Subcutaneous abdominal adipose tissue (tissue), 5 donors: Measurements from ENCODE around the gene IER5L.
A peak's percentile ranks its signal among the peaks of the same experiment; 100 is the strongest.

Source experiments
- H3K27ac ChIP-seq: one replicate; pipeline ENCODE4 v1.7.0; 2013; ENCODE audit warnings: low read depth, mild to moderate bottlenecking, inconsistent platforms, low read length, moderate library complexity
- H3K27me3 ChIP-seq, 5 donors: one replicate each; pipeline ENCODE4 v1.7.0; 2013; ENCODE audit warnings: low read length in 5 of 5, inconsistent platforms in 1 of 5; ENCODE audit not compliant: control insufficient read depth in 5 of 5, insufficient read depth in 4 of 5
- H3K36me3 ChIP-seq, 5 donors: one replicate each; pipeline ENCODE4 v1.7.0; 2013; ENCODE audit warnings: low read length in 5 of 5; ENCODE audit not compliant: control insufficient read depth in 5 of 5, insufficient read depth in 5 of 5
- H3K4me1 ChIP-seq, 5 donors: one replicate each; pipeline ENCODE4 v1.7.0; 2013; ENCODE audit warnings: low read length in 5 of 5, mild to moderate bottlenecking in 3 of 5, moderate library complexity in 1 of 5; ENCODE audit not compliant: control insufficient read depth in 5 of 5, insufficient read depth in 5 of 5
- H3K4me3 ChIP-seq, 5 donors: one replicate each; pipeline ENCODE4 v1.7.0; 2013; ENCODE audit warnings: low read length in 5 of 5, low read depth in 1 of 5
- H3K9ac ChIP-seq, 5 donors: one replicate each; pipeline ENCODE4 v1.7.0; 2013; ENCODE audit warnings: low read length in 5 of 5, mild to moderate bottlenecking in 4 of 5, moderate library complexity in 3 of 5
- H3K9me3 ChIP-seq, 5 donors: one replicate each; pipeline ENCODE4 v1.7.0; 2013; ENCODE audit warnings: low read length in 5 of 5; ENCODE audit not compliant: control insufficient read depth in 5 of 5
- donor health status: healthy.
- donor health status: healthy.
- donor health status: healthy.
- donor health status: healthy.
- donor health status: healthy.

The IER5L gene

GRCh38 chr9:129177791-129178567, at the start of gene IER5L:
TSS of gene IER5L (minus strand) at chr9:129178261. CDS start at chr9:129178052, 209 bp downstream.
- H3K36me3 ChIP-seq, result no peaks in the 10 kb centered on the region
- H3K27ac ChIP-seq, result peak within 1 kb of the TSS; percentile 90
- peak within 1 kb of the TSS in 4 of 5 donors; percentile 40 to 79 (median 76) for H3K9ac ChIP-seq
- H3K4me3 ChIP-seq, result peak within 1 kb of the TSS; percentile 44 to 98 (median 86)
- H3K9me3 ChIP-seq, result no peaks in the 10 kb centered on the region
- H3K4me1 ChIP-seq, result peaks cover 0 to 63% (median 49%) of the 10 kb centered on the region in 5 donors
- peaks cover 0 to 8% (median 4%) of the 10 kb centered on the region in 5 donors for H3K27me3 ChIP-seq

DNA sequence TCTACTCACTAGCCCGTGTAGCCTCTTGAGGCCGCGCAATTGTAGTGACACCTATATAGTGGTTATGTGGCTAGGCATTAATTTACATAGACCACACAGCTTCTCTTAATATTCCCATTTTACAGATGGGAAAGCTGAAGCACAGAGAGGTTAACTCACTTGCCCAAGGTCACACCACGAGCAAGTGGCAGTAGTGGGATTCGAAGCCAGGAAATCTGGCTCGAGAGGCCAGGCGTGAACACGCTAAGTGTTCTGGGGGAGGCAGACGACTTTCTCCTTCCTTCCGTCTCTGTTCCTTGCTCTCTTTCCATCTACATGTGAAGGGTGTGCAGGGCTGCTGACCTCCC, 49.8 kb upstream of the IER5L start:
- Histone ChIP-seq H3K27ac (no peak overlapping the region), H3K9ac (no peak overlapping the region), H3K4me1 (peaks cover 0 to 17% (median 9%) of the 10 kb centered on the region in 5 donors)

GRCh38 chr9:129225815-129226214, 47.8 kb upstream of the IER5L start:
- Histone ChIP-seq H3K4me3 (no peak overlapping the region), H3K9me3 (no peaks in the 10 kb centered on the region), H3K36me3 (no peaks in the 10 kb centered on the region), H3K27me3 (peaks cover 0 to 3% (median 0%) of the 10 kb centered on the region in 5 donors), H3K27ac (peak overlapping the region; percentile 41), H3K4me1 (peaks cover 0 to 17% (median 9%) of the 10 kb centered on the region in 5 donors), H3K9ac (no peak overlapping the region)

More for the DNA sequence above, 49.8 kb upstream of the IER5L start:
- peaks cover 0 to 2% (median under 1%) of the 10 kb centered on the region in 5 donors for H3K9me3 ChIP-seq
- no peaks in the 10 kb centered on the region for H3K27me3 ChIP-seq
- H3K36me3 ChIP-seq, result no peaks in the 10 kb centered on the region
- H3K4me3 ChIP-seq, result no peak overlapping the region

GRCh38 chr9:129225490-129225778, 47.4 kb upstream of the IER5L start:
- Histone ChIP-seq H3K9me3 (no peaks in the 10 kb centered on the region), H3K4me1 (peaks cover 0 to 17% (median 9%) of the 10 kb centered on the region in 5 donors), H3K4me3 (no peak overlapping the region), H3K36me3 (no peaks in the 10 kb centered on the region), H3K27ac (peak overlapping the region; percentile 41), H3K27me3 (peaks cover 0 to 3% (median 0%) of the 10 kb centered on the region in 5 donors), H3K9ac (peak overlapping the region in 1 of 5 donors; percentile 47)

GRCh38 chr9:129224618-129225489, 46.8 kb upstream of the IER5L start:
- peaks cover 0 to 3% (median 0%) of the 10 kb centered on the region in 5 donors for H3K27me3 ChIP-seq
- H3K4me3 ChIP-seq, result no peak overlapping the region
- no peaks in the 10 kb centered on the region for H3K9me3 ChIP-seq
- peak overlapping the region in 2 of 5 donors; percentile 20 to 47 for H3K9ac ChIP-seq
- H3K27ac ChIP-seq, result peak overlapping the region; percentile 41
- H3K4me1 ChIP-seq, result peaks cover 0 to 17% (median 9%) of the 10 kb centered on the region in 5 donors
- H3K36me3 ChIP-seq, result no peaks in the 10 kb centered on the region

GRCh38 chr9:129223551-129224208, 45.6 kb upstream of the IER5L start:
- H3K4me3 ChIP-seq, result no peak overlapping the region
- H3K27ac ChIP-seq, result no peak overlapping the region
- H3K9ac ChIP-seq, result peak overlapping the region in 1 of 5 donors; percentile 20
- peaks cover 0 to 17% (median 9%) of the 10 kb centered on the region in 5 donors for H3K4me1 ChIP-seq
- no peaks in the 10 kb centered on the region for H3K9me3 ChIP-seq
- H3K27me3 ChIP-seq, result peaks cover 0 to 3% (median 0%) of the 10 kb centered on the region in 5 donors
- H3K36me3 ChIP-seq, result no peaks in the 10 kb centered on the region

DNA sequence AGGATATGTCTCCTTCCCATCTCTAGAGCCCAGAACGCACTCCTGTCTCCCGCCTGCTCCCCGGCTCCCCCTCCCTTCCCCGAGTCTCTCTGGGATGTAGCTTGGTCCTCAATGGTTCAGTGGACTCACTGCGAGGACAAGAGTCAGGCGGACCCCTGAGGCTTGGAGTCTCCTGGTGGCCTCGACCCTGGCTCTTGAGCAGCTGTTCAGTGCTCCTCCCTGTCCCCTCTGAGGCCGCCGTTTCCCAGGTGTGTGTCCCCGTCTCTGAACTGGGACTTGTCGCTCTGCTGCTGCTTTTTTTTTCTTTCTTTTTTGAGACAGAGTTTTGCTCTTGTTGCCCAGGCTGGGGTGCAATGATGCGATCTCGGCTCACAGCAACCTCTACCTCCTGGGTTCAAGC, 44.8 kb upstream of the IER5L start:
- no peaks in the 10 kb centered on the region for H3K36me3 ChIP-seq

GRCh38 chr9:129221979-129222635, 44.0 kb upstream of the IER5L start:
- Histone ChIP-seq H3K27ac (no peak overlapping the region), H3K9ac (no peak overlapping the region), H3K9me3 (no peaks in the 10 kb centered on the region), H3K4me3 (no peak overlapping the region), H3K27me3 (peaks cover 0 to 3% (median 0%) of the 10 kb centered on the region in 5 donors), H3K4me1 (peaks cover 0 to 17% (median 9%) of the 10 kb centered on the region in 5 donors), H3K36me3 (no peaks in the 10 kb centered on the region)

More for the DNA sequence above, 44.8 kb upstream of the IER5L start:
- H3K9me3 ChIP-seq, result no peaks in the 10 kb centered on the region
- no peak overlapping the region for H3K27ac ChIP-seq
- H3K9ac ChIP-seq, result no peak overlapping the region
- H3K4me1 ChIP-seq, result peaks cover 0 to 17% (median 9%) of the 10 kb centered on the region in 5 donors
- no peak overlapping the region for H3K4me3 ChIP-seq
- peaks cover 0 to 3% (median 0%) of the 10 kb centered on the region in 5 donors for H3K27me3 ChIP-seq

GRCh38 chr9:129221233-129221632, 43.2 kb upstream of the IER5L start:
- H3K27me3 ChIP-seq, result peaks cover 0 to 3% (median 0%) of the 10 kb centered on the region in 5 donors
- no peak overlapping the region for H3K4me3 ChIP-seq
- no peaks in the 10 kb centered on the region for H3K9me3 ChIP-seq
- H3K27ac ChIP-seq, result no peak overlapping the region
- no peak overlapping the region for H3K9ac ChIP-seq
- no peaks in the 10 kb centered on the region for H3K36me3 ChIP-seq
- H3K4me1 ChIP-seq, result peaks cover 0 to 17% (median 9%) of the 10 kb centered on the region in 5 donors
